ENCODE results near the gene EIF3K. TPM values are rescaled to one million over a fixed set of nuclear protein-coding genes. Genes with fewer than 3 reads are reported as not detected.

Gene EIF3K
- total RNA-seq, 1 donor from 2014 or later, result 229 TPM

GRCh38 chr19:38663957-38664502 is 45.0 kb downstream of the EIF3K start:
- Histone ChIP-seq H3K27me3 (ENCODE audit: low read depth) (no peaks in the 10 kb centered on the region), H3K4me3 (no peak overlapping the region), H3K9me3 (no peaks in the 10 kb centered on the region), H3K27ac (peak overlapping the region; percentile 85), H3K4me1 (peaks cover 100% of the 10 kb centered on the region), H3K36me3 (peaks cover 4% of the 10 kb centered on the region)
- intact Hi-C loops (cut with DNase I), result no loop called here
- DNase-seq (no peak), ATAC-seq (no peak)
- TF ChIP-seq CTCF (IDR thresholded peaks at IDR 0.05), result no peak

GRCh38 chr19:38664503-38665211 is 45.7 kb downstream of the EIF3K start:
- TF ChIP-seq CTCF (IDR thresholded peaks at IDR 0.05), result no peak
- DNase-seq (no peak), ATAC-seq (no peak)
- intact Hi-C loops (cut with DNase I), result no loop called here
- peaks cover 100% of the 10 kb centered on the region for H3K4me1 ChIP-seq
- H3K4me3 ChIP-seq, result no peak overlapping the region
- no peaks in the 10 kb centered on the region for H3K9me3 ChIP-seq
- H3K27me3 ChIP-seq (ENCODE audit: low read depth), result no peaks in the 10 kb centered on the region
- H3K36me3 ChIP-seq, result peaks cover 4% of the 10 kb centered on the region
- peak overlapping the region; percentile 85 for H3K27ac ChIP-seq

- H3K27me3 ChIP-seq (ENCODE audit: low read depth), result no peaks in the 10 kb centered on the region
- H3K9me3 ChIP-seq, result no peaks in the 10 kb centered on the region
- intact Hi-C loops (cut with DNase I), result no loop called here
- ATAC-seq (no peak), DNase-seq (no peak)
- H3K4me3 ChIP-seq, result no peak overlapping the region
- peaks cover 100% of the 10 kb centered on the region for H3K4me1 ChIP-seq
- H3K27ac ChIP-seq, result peak overlapping the region; percentile 85
- H3K36me3 ChIP-seq, result peaks cover 4% of the 10 kb centered on the region
- no peak for TF ChIP-seq CTCF (IDR thresholded peaks at IDR 0.05)
These were observed 46.4 kb downstream of the EIF3K start for GRCh38 chr19:38665219-38665931.

GRCh38 chr19:38665950-38666662 is 47.1 kb downstream of the EIF3K start:
- H3K4me1 ChIP-seq, result peaks cover 100% of the 10 kb centered on the region
- intact Hi-C loops (cut with DNase I), result no loop called here
- H3K4me3 ChIP-seq, result no peak overlapping the region
- peak; percentile 74 to 76 for ATAC-seq
- peak; percentile 79 for DNase-seq
- peaks cover 2% of the 10 kb centered on the region for H3K36me3 ChIP-seq
- H3K27me3 ChIP-seq (ENCODE audit: low read depth), result no peaks in the 10 kb centered on the region
- H3K9me3 ChIP-seq, result no peaks in the 10 kb centered on the region
- TF ChIP-seq CTCF (IDR thresholded peaks at IDR 0.05), result no peak
- H3K27ac ChIP-seq, result peak overlapping the region; percentile 85

GRCh38 chr19:38666663-38667511 is 47.9 kb downstream of the EIF3K start:
- Histone ChIP-seq H3K36me3 (no peaks in the 10 kb centered on the region), H3K27me3 (ENCODE audit: low read depth) (no peaks in the 10 kb centered on the region), H3K27ac (peak overlapping the region; percentile 85), H3K4me1 (peaks cover 100% of the 10 kb centered on the region), H3K9me3 (no peaks in the 10 kb centered on the region), H3K4me3 (no peak overlapping the region)
- ATAC-seq (peak; percentile 45 to 67), DNase-seq (no peak)
- intact Hi-C loops (cut with DNase I), result no loop called here
- TF ChIP-seq CTCF (IDR thresholded peaks at IDR 0.05), result no peak

Measured in lower lobe of right lung (tissue), 2 donors.